Measurements from ENCODE around the gene SLC2A13.
"Not testable (repeated sequence)": the region's sequence is repeated elsewhere in the genome, so short reads cannot be mapped to it uniquely, and the experiment has no call there.

The SLC2A13 gene

DNA sequence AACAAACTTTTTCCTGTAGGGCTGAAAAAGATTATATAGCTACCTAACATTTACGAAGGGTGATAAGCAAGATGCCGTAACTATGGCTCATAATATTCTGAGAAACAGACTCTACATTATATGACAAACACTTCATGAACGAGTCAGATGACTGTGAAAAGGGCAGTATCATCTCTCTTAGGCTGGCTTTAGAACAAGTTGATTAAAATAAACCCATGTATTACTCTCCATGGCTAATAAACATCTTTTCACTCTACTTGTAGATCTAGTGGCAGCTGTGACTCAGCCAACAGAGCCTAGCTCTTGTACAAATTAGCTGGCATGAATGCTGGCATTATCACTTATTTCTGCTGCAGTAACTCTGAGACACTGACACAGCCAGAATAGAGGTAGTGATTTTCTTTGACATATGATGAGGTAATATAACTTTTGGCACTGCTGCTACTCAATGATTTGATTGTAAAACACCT is 47.1 kb downstream of the SLC2A13 start:
- no peak overlapping the region for H3K4me3 ChIP-seq (ENCODE audit: low read depth, low read length)
- TF ChIP-seq, protein P1, sequence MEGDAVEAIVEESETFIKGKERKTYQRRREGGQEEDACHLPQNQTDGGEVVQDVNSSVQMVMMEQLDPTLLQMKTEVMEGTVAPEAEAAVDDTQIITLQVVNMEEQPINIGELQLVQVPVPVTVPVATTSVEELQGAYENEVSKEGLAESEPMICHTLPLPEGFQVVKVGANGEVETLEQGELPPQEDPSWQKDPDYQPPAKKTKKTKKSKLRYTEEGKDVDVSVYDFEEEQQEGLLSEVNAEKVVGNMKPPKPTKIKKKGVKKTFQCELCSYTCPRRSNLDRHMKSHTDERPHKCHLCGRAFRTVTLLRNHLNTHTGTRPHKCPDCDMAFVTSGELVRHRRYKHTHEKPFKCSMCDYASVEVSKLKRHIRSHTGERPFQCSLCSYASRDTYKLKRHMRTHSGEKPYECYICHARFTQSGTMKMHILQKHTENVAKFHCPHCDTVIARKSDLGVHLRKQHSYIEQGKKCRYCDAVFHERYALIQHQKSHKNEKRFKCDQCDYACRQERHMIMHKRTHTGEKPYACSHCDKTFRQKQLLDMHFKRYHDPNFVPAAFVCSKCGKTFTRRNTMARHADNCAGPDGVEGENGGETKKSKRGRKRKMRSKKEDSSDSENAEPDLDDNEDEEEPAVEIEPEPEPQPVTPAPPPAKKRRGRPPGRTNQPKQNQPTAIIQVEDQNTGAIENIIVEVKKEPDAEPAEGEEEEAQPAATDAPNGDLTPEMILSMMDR (conservative IDR thresholded peaks at IDR 0.05; ENCODE audit: low read depth, low read length) = no peak
- no peak for DNase-seq (ENCODE audit: low read depth)

DNA sequence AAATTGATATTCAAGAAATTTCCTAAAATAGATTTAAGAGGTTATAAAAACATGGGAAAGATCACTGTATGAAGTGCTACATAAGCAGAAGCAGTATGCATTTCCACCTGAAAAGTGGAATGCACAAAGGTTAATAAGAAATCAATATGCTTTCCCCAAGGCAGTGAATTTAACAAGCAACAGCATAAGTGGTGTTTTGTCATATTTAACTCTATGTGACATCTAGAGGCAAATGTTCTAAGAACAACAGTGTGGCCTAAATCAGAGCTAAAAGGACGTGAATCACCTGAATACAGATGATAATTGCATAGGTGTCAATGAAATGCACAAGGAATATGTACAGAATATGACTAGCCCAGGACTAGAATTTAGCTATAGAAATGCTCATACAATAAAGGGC is 49.5 kb downstream of the SLC2A13 start:
- TF ChIP-seq, protein P1 (conservative IDR thresholded peaks at IDR 0.05; ENCODE audit: low read depth, low read length) = no peak
- H3K4me3 ChIP-seq (ENCODE audit: low read depth, low read length) = no peak overlapping the region
- DNase-seq (ENCODE audit: low read depth) = no peak

DNA sequence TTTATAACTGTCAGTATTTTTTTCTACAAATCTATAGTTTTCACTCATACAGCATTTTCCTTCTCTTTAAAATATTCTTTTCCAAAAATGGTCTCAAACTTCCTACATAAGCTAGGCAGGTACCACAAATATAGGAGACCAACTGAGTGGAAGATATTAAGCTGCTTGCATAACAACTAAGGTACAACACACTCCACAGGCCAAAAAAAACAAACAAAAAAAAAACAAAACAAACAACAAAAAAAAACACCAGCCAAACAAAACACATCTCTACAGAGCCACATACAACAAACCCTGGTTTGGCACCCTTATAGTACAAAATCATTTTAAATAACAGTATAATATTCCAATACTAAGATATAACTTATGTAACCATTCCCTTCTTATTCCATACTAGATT is 50.1 kb downstream of the SLC2A13 start:
- DNase-seq (ENCODE audit: low read depth) = no peak
- TF ChIP-seq, protein P1 (conservative IDR thresholded peaks at IDR 0.05; ENCODE audit: low read depth, low read length) = no peak
- H3K4me3 ChIP-seq (ENCODE audit: low read depth, low read length) = no peak overlapping the region

DNA sequence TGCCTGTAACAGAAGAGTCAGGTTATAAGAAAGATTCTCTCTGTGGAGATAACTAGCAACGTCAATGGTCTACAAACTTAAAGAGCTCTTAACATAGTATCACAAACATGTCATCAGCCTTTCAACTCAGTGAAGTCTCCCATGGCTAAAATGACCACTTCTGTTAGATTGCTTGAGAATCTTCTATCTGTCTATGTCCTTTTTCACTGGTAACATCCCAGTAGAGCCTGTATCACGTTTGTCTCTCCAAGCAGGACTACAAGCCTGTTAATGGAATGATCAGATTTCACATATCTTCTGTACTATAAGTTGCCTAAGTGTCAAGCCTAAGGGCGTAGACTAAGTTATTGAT is 50.7 kb downstream of the SLC2A13 start:
- DNase-seq (ENCODE audit: low read depth) = peak; percentile 40
- H3K4me3 ChIP-seq (ENCODE audit: low read depth, low read length) = no peak overlapping the region
- TF ChIP-seq, protein P1 (conservative IDR thresholded peaks at IDR 0.05; ENCODE audit: low read depth, low read length) = no peak

DNA sequence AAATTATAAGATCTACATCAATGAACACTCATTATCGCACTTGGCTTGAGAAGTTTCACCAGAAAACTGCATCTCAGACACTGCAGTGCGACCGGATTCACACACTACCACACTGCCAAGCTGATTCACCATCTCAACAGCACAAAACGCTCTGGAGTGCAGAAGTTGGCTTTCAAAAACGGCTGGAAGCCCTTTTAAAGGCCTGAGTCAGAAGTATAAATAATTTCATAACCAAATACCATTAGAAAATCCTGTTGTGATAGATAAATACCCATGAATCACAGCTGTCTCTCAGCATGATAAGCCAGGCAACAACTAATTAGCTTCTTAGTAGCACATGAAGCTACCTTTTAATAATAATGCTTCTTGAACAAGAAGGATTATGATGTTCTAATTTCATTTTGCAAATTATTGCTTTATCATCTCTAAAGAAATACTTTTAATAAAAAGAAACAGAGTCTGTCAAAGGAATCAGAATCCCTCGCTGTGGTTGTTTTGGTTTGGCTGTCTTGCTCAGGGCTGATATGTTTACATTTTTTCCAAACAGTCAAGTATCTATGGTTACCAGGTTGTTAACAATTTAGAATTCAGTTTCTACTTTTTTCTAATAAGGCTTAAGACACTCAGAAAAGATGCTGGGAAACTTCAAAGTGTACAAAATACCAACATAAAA is 51.2 kb downstream of the SLC2A13 start:
- peak; percentile 94 for DNase-seq (ENCODE audit: low read depth)
- H3K4me3 ChIP-seq (ENCODE audit: low read depth, low read length) = no peak overlapping the region
- TF ChIP-seq, protein P1 (conservative IDR thresholded peaks at IDR 0.05; ENCODE audit: low read depth, low read length) = no peak

DNA sequence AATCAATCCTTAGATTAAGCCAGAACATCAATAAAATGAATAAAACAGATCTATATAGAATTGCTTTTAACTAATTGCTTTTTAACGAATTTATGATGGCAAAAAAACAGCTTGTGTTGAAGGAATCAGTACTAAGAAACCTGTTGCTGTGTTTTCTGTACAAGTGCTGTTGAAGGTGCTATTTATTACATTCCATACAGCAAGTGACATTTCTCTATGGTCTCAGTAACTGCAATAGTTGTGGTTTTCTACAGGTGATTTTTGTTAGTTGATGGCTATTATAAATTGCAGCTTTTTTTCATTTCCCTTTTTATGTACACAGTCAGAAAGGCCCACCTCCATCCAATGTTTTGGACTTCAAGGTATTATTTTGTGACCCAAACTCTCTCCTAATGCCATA is 56.6 kb downstream of the SLC2A13 start:
- TF ChIP-seq, protein P1 (conservative IDR thresholded peaks at IDR 0.05; ENCODE audit: low read depth, low read length) = no peak

DNA sequence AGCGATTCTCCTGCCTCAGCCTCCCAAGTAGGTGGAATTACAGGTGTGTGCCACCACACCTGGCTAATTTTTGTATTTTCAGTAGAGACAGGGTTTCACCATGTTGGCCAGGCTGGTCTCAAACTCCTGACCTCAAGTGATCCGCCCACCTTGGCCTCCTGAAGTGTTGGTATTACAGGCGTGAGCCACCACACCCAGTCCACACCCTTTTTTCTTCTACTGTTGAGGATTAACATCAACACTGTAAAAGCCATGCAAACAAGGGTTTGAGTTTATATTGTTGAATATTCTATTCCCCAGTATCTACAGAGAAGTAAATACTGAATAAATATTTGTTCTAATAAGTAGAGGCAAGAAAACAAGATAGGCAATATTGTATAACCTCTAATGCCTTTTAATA is 58.9 kb downstream of the SLC2A13 start:
- not testable (repeated sequence) for H3K4me3 ChIP-seq (ENCODE audit: low read depth, low read length); DNase-seq (ENCODE audit: low read depth)

More for the DNA sequence above, 56.6 kb downstream of the SLC2A13 start:
- H3K4me3 ChIP-seq (ENCODE audit: low read depth, low read length) = no peak overlapping the region
- no peak for DNase-seq (ENCODE audit: low read depth)

Measured in choroid plexus epithelial cell (primary cell).